Thyroid gland (tissue), 4 donors: Measurements from ENCODE around the gene CRTC3.

Experiments
- POLR2A ChIP-seq, 2 donors: fragments of 450-650 bp; IDR thresholded peaks; one replicate each; pipeline ENCODE4 v1.6.1; 2017; ENCODE audit warnings: antibody characterized with exemption in 2 of 2, mild to moderate bottlenecking in 2 of 2, moderate library complexity in 1 of 2
- TF ChIP-seq, protein P1 (sequence below), 6 experiments: fragments of 200-600 bp in 3 of 6; fragments of 450-650 bp in 3 of 6; sonication (generic) in 3 of 6; IDR thresholded peaks; one replicate each; pipeline ENCODE4 v1.5.1; 2016 to 2019; ENCODE audit warnings: antibody characterized with exemption in 6 of 6, mild to moderate bottlenecking in 2 of 6, inconsistent platforms in 1 of 6, moderate library complexity in 1 of 6

GRCh38 chr15:90565866-90566265 lies 36.1 kb downstream of the CRTC3 start:
- TF ChIP-seq, protein P1, sequence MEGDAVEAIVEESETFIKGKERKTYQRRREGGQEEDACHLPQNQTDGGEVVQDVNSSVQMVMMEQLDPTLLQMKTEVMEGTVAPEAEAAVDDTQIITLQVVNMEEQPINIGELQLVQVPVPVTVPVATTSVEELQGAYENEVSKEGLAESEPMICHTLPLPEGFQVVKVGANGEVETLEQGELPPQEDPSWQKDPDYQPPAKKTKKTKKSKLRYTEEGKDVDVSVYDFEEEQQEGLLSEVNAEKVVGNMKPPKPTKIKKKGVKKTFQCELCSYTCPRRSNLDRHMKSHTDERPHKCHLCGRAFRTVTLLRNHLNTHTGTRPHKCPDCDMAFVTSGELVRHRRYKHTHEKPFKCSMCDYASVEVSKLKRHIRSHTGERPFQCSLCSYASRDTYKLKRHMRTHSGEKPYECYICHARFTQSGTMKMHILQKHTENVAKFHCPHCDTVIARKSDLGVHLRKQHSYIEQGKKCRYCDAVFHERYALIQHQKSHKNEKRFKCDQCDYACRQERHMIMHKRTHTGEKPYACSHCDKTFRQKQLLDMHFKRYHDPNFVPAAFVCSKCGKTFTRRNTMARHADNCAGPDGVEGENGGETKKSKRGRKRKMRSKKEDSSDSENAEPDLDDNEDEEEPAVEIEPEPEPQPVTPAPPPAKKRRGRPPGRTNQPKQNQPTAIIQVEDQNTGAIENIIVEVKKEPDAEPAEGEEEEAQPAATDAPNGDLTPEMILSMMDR (IDR thresholded peaks at IDR 0.05) = no peak
- no peak for TF ChIP-seq POLR2A (IDR thresholded peaks at IDR 0.05)
